ENCODE results near the gene MRPL36.
"Not testable (repeated sequence)": the region's sequence is repeated elsewhere in the genome, so short reads cannot be mapped to it uniquely, and the experiment has no call there.

The MRPL36 gene

GRCh38 chr5:1796371-1797102, 3.1 kb downstream of the MRPL36 start:
- no peak for DNase-seq (ENCODE audit: low read depth in 3 of 3)

DNA sequence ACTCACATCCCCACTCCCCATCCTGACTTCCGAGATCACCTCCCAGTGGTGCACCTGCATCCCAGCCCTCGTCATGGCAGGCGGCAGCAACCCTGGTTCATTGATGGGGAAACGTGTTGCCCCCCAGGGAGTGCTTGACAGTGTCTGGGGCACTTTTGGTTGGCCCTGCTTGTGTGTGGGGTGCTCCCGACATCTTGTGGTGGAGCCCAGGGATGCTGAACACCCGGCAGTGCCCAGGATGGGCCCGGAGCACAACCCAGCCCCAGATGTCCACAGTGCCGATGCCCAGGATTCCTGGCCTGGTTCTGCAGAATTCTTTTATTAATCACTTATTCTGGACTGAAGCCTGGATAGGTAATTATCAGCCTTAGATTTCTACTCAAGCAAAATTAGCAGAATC, 3.7 kb downstream of the MRPL36 start:
- no peak for DNase-seq (ENCODE audit: low read depth in 3 of 3)

GRCh38 chr5:1795506-1795905, 4.1 kb downstream of the MRPL36 start:
- DNase-seq (ENCODE audit: low read depth in 3 of 3), result no peak

GRCh38 chr5:1794901-1795290, 4.7 kb downstream of the MRPL36 start:
- no peak for DNase-seq (ENCODE audit: low read depth in 3 of 3)

DNA sequence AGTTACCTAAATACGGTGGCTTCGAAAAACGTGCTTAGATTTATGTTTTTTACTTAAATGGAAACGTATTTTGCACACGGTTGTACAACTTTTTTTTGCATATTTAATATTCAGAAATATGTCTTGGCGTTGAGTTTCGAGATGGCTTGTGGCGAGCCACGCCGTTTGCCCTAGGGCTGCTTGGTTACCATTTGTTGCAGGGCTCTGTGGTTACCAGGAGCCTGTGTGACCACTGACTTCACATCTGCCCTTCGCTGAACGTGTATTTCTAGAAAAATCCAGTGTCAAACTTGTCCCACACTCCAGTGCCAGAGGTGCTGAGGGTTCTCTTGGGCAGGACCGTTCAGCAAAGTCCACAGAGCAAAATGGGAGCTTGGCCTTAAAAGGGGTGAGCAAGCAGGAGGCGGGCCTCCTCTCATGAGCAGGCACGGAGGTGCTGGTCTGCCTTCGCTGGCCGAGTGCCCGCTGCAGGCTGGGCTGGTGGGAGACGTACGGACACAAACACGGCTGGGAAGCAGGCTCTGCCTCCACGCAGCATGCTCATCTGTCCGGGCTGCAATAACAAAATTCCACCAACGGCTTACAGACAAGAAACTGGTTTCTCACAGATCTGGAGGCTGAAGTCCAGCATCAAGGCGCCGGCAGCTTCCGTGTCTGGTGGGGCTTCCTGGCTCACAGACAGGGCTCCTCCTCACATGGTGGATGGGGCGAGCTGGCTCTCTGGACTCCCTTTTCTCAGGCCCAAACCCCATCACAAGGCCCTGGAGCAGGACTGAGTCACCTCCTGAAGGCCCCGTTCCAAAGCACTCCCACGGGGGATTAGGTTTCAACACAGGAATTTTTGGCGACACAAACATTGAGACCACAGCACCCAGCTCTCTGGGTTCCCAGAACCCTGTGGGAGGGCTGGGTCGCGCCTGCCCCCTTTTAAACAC, 5.4 kb downstream of the MRPL36 start:
- no peak for DNase-seq (ENCODE audit: low read depth in 3 of 3)

DNA sequence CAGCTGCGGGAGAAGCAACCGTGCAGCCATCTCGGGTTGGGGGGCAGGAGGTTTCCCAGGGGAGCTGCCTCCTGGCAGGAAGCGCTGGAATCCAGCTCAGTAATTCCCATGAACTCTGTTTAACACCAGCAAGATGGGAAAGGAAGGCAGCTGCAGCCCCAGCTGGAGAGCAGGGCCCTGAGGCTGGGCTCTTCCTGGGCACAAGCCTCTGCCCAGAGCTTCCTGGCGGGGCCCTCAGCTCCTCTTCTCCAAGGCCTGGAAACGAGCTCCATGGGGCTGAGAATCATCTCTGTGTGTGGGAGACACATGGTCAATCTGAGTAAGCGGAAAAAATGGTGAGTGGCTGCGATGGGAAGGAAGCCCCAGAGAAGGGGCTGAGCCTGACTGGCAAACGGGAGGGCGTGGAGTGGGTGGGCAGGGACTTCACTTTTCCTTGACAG, 6.3 kb downstream of the MRPL36 start:
- DNase-seq (ENCODE audit: low read depth in 3 of 3), result peak in 2 of 3 experiments; percentile 9 to 56

DNA sequence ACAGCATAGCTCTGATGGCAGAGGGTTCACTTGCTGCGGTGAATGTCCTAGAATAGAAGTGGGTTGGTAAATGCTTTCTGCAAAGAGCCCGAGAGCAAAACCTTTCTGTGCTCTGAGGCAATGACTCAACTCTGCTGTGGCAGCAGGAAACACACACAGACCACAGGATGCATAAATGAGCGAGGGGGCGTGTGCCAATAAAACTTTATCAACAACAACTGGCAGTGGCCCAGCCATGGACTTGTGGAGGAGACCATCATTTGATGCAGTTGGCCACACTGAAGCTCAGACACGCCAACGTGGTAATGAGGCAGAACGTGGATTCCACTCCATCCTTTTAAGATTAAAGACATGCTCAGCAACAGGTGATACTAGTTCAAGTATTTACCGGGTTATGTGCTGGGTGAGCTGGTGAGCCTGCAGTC, 6.8 kb downstream of the MRPL36 start:
- DNase-seq (ENCODE audit: low read depth in 3 of 3), result peak; percentile 55 to 64 (median 64)

- no peak for DNase-seq (ENCODE audit: low read depth in 3 of 3)
These were observed 8.5 kb downstream of the MRPL36 start for GRCh38 chr5:1791176-1791575.

DNA sequence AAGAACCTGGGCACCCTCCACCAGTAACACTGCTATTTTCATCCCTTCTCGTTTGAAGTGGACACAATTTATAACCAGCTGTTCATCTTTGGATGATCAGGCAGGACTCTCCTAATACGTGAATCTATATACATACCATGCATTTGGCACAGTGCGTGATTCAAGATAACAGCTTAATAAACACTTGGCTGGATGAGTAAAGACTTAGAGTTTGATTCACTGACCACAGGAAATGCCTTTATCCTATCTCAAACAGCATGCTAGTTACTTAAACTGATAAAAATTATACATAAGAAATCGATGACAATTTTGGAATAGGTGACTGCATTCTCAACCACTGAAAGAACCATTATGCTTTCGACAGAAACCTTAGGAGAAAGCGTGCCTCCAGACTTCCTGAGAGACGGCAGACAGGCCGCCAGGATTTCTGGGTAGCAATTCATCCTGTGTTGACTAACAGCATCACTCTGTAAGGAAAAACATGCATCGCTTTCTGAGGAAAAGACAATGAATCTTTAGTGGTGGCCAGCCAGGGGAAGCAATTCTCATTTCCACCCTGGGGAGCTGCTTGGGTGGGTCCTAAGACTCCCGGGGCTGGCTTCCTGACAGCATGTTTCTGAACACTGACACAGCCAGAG, 9.7 kb downstream of the MRPL36 start:
- DNase-seq (ENCODE audit: low read depth in 3 of 3), result no peak

DNA sequence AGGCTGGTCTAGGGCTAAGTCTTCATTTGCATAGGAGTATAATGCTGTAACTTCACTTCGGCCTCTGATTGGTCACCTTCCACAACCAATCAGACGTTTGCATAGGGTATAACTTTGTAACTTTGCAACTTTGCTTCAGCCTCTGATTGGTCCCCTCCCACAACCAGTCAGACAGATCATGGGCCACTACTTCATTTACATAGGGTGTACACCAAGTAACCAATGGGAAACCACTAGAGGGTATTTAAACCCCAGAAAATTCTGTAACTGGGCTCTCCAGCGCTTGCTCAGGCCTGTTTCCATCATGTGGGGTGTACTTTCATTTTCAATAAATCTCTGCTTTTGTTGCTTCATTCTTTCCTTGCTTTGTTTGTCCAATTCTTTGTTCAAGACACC, 10.2 kb downstream of the MRPL36 start:
- not testable (repeated sequence) for DNase-seq (ENCODE audit: low read depth in 3 of 3)

DNA sequence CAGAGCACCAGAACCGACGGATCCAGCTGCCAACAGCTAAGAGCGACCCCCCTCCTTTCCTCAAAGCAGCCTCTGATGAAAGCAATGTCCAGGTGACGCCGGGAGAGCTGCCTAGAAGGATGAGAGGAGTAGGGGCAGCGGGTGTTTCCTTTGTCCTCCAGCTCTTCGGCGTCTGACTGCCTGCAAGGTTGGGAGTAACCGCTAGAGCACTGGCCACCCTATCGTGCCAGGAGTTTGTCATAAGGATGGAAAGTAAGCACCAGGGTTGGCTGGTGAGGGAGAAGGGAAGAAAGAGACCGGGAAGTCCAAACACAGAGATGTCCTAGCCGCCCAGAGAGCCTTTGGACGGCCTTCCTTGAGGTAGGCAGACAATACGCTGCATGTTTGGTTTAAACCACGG, 10.8 kb downstream of the MRPL36 start:
- no peak for DNase-seq (ENCODE audit: low read depth in 3 of 3)

GRCh38 chr5:1788200-1788599, 11.4 kb downstream of the MRPL36 start:
- DNase-seq (ENCODE audit: low read depth in 3 of 3), result no peak

DNA sequence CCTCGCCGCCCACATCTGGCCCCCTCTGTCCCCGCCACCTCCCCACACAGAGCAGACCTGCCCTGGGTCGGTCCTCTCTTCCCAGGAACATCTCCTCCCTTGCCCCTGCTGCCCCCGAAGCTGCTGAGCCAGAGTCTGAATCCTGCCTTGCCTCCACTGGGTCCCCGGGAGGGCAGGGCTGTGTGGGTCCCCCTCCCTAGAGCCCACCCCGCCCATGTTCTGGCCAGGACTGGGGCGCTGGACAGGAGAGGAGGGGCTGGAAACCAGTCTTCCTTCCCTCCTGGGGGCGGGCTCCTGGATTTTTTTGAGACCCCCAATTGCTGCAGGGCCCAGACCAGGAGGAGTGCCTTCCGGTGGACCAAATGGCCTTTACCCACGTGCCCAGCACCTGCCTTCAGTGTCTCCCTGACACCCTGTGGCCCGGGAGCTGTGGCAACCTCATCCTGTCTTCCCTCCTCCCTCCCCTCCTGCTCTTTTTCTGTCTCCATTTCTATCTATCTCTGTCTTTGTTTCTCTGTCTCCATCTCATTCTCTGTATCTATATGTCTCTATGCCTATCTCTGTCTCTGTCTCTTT, 12.1 kb downstream of the MRPL36 start:
- no peak for DNase-seq (ENCODE audit: low read depth in 3 of 3)

- no peak for DNase-seq (ENCODE audit: low read depth in 3 of 3)
These were observed 12.8 kb downstream of the MRPL36 start for GRCh38 chr5:1786621-1787471.

DNA sequence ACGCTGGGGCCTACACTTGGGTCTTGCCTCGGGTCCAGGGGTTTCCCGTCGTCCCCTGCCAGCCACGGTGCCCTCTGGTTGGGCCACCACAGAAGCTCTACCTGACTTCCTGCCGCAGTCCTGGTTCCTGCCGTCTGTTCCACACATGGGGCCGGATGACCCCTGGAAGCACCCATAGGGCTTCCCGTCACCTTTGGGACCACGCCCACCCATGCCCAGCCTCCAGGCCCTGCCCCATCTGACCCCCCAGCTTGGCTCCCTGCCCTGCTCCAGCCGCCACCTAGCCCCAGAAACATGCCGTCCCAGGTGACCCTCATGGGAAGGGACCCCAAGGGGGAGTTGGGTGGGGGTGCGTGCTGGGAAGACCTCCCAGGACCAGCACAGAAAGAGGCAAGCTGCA, 13.7 kb downstream of the MRPL36 start:
- DNase-seq (ENCODE audit: low read depth in 3 of 3), result no peak

DNA sequence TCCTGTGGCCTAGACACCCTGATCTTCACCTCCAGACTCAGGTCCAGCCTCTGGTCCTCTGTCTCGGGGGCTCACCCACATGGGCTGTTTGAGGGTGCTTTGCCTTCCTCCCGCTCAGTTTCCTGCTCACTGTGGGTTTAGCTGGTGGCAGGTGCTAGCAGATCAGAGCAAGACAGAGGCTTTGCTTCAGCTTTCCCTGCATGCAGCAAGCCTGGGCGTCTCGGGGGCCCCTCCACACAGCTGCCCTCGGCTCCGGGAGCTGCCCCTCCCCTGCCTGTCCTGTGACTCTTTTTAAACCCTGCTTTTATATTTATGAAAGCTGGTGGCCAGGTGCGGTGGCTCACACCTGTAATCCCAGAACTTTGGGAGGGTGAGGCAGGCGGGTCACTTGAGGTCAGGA, 14.6 kb downstream of the MRPL36 start:
- no peak for DNase-seq (ENCODE audit: low read depth in 3 of 3)

GRCh38 chr5:1784197-1785050, 15.2 kb downstream of the MRPL36 start:
- DNase-seq (ENCODE audit: low read depth in 3 of 3), result no peak

- no peak for DNase-seq (ENCODE audit: low read depth in 3 of 3)
These were observed 16.5 kb downstream of the MRPL36 start for GRCh38 chr5:1783216-1783554.

GRCh38 chr5:1782385-1783215, 17.0 kb downstream of the MRPL36 start:
- DNase-seq (ENCODE audit: low read depth in 3 of 3), result no peak
